Activated CD4-positive, alpha-beta T cell treated with anti-CD3 and anti-CD28 coated beads, Interleukin-2, amount 50 U/mL, for 24 hours (primary cell): ENCODE measurements around the gene PRKCQ.
A peak's percentile ranks its signal among the peaks of the same experiment; 100 is the strongest.

Experiments
- DNase-seq, 2 donors: peaks; one replicate each; pipeline ENCODE4 v3.0.0-alpha.2; 2020; ENCODE audit warnings: low read depth in 1 of 2, low spot score in 1 of 2

The PRKCQ gene

DNA sequence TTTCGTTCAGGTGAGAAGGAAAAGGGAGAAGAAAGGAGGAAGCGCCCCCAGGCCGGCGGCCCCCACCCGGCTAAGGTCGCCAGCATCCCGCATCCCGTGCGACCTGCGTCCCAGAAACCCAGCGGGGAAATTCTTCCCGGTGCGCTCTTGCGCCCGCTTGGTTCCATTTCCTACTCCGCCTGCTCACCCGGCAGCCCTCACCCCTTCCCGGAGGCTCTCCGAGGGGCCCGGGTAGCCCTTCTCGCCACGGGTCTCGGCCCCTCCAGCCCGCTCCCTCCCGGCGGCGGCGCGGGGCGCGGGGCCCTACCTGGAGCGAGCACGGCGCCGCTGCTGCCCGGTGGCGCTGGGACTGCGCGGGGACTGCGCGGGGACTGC is at the start of gene PRKCQ:
Gene PRKCQ, minus strand, starts transcription at position 373 of the 375 bp plus-strand sequence. CDS start 65,141 bp downstream, outside the sequence.
- no peak for DNase-seq

DNA sequence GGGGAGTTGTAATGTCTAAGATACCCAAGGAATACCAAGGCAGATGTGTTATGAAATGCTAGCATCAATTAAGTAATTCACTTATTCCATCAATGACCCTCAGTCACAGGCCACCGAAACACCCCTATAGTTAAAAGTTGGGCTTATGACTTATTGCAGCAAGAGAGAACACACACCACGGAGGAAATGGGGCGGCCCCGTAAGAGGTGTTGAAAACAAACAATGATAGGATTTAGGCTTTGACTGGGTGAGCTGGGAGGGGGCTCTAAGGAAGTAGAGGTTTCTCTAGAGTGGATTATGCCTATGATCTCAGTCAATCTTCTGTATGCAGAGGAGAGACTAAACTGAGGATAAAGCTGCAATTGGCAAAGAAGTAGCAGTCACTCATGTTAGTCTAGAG is 45.4 kb upstream of the PRKCQ start:
- DNase-seq = no peak

DNA sequence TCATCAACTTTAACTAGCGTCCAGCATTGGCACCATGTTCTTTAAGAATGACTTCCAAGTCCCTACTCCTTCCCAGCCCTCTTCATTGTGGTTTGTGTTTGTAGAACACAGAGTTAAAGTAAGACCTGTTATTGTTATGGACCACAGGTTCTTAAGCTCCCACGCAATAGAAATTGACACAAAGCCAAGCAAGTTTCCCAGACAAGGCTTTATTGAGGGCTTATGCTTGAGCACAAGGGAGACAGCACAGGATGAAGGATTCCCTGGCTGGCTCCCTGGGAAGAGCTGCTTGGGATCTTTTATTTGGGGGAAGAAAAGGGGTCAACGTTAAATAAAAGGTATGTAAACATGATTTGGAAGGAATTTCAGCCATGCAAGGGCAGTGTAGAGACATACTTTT is 44.3 kb upstream of the PRKCQ start:
- no peak for DNase-seq

DNA sequence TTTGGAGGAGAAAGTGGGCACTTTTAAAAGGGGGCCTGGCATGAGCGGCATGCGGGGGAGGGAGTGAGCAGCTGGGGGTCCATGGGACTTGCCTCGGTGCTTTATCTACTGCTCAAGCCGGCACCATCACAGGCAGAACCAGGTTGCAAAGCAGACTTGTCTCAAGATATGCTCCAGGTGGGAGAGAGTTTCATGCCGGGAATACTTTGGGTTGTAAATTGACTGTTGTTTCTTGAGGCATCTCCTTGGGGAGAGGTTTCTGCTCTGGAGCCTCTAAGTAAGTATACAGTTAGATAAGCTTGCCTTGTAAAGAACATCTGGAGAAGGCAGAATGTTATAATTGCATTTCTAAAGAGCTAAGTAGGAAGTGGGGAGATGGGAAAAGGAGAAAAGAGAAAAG is 42.8 kb upstream of the PRKCQ start:
- no peak for DNase-seq

DNA sequence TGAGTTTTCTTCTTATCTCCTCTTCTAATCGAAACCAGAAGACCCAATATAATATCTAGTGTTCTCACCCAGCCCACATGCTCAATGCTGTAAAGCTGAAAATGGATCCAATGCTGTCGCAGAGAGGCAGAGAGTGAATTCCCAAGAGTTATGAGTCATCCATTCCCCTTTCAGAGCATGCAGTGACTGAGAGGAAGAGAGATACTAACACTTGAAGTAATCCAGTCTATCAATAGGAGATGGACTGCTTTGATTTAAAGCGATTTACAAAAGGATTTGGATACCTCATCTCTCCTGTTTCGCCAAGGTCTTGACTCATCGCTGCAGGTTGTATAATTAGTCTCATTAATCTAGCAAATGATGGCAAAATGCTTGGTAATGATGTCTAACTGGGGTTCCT is 41.5 kb upstream of the PRKCQ start:
- no peak for DNase-seq

DNA sequence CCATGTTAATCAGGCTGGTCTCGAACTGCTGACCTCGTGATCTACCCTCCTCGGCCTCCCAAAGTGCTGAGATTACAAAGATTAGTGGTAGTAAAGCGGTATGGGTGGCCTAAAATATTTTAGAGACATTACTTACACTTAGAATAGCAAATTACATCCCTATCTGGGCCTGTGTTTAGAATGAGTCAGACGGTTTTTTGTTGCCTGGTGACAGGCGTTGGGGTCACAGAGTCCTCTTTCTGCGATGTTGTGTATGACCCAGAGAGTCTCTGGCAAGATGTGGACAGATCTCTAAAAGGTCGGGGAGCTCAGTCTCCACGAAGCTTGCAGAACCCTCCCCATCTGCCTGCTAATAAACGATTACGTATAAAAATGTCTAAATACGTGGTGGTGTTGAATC is 39.6 kb upstream of the PRKCQ start:
- no peak for DNase-seq

DNA sequence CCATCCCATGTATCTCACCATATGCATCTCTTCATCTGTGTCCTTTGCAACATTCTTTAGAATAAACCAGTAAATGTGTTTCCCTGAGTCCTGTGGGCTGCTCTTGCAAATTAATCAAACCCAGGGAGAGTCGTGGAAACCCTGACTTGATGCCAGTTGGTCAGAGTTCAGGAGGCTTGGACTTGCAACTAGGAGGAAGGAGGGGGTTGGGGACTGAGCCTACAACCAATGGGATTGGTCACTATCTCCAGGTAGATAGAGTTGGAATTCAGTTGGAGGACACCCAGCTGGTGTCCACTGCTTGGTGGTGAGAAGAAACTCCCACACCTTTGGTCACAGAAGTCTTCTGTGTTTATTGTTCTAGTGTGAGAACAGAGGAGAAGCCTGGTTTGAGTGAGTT is 38.3 kb upstream of the PRKCQ start:
- DNase-seq = no peak

DNA sequence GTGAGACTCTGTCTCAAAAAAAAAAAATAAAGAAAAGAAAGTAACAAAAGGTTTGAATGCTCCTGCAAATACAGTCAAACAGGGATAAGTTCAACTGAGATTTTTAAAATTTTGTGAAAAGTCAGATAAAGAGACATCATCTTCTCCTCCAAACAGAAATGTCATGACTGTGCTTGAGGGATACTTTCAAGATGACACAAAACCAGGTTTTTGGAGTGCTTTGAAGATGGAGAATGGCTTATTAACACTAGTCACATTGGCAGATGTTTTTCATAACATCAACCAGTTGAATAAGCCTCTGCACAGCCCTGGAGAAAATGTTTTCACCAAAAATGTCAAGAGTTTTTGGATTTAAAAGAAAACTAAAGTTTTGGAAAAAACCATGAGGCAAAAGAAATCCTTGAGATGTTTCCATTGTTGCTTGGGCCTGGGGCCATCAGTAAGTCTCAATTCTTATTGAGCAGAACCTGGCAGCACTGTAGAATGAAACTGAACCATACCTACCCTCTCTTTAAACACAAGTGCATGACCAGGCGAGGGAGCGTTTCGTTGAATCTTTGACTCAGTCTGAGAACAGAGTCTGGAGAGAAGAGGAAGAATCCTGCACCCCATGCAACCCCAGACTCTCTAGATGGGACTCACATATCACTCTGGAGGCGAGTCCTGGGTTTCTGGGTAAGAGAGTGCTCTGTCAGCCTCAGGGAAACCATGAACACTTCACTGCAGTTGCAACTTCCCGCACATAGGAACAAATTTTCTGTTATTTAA is 37.4 kb upstream of the PRKCQ start:
- no peak for DNase-seq

DNA sequence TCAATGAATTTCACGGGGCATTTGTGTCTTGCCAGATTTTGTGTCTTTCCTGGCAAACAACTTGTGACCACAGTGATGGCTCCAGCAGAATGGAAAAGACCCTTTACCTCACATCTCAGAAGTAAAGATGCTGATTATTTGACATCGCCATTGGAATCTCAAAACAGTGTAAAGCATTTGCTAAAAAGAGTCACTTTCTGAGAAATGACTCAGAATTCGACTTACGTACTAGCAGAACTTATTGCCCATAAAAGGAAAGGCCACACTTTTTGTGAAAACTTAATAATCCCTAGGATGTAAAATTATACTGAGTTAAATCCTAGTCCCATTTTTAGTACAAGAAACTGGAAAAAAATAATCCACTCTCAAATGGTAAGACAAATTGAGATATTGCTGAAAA is 35.9 kb upstream of the PRKCQ start:
- DNase-seq = no peak

DNA sequence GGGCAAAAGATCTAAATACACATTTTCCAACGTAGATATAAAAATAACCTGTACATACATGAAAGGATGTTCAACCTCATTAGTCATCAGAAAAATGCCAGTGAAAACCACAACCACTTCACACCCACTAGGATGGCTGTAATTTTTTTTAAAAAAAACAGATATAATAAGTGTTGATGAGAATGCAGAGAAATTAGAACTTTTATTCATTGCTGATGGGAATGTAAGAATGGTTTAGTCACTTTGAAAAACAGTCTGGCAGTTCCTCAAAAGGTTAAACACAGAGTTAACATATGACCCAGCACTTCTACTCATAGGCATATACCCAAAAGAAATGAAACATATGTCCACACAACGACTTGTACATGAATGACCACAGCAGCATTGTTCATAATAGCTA is 32.3 kb upstream of the PRKCQ start:
- no peak for DNase-seq

DNA sequence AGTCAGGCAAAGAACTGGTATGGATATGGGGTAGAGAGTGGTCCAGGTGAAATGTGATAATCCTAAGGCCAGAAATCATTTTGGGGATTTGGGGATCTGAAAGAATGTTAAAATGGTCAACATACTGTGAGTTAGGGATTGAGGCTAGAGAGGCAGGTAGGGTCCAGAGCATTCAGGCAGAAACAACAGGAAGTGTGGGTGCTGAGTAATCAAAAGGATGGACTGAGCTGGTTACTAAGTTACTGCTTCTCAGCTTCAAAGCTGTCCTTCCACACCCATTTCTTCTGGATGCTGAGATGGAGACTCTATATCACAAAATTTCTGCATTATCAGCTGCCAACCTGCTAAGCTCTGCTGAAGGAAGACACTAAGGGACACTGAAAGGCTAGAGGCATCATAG is 30.6 kb upstream of the PRKCQ start:
- no peak for DNase-seq

DNA sequence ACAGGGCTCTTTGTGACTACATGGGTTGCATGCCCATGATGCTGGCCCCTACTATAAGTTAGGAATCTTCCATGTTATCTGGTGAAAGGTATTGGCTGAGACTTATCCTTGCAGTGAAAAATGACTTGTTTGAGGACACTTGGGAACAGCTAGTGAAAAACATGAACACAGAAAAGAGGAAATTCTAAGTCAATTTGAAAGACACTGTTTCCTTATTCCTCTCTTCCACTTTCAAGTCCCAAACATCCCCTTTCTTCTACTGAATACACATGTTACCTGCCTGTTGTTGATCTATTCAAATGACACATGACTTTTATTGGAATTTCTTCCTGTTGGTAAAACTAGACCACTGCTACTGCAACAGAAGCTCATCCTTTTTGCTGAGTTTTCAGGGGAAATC is 29.5 kb upstream of the PRKCQ start:
- no peak for DNase-seq

DNA sequence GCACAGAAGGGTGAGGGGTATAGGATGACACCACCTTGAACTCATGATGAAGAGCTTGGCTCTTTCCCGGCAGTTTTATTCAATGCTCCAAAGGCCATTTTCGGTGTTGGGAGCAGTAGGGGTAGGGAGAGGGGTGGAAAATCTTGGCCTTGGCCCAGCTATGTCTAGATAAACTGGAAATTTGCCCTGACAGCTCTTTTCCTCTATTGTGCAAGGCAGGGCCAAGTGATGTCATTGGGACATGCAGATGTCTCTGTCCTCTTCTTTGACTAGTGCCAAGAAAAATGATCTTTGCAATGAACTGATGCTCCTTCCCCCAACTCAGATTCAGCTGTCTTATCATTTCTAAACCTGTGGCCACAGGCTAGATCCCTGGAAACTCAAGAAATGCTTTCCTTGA is 27.7 kb upstream of the PRKCQ start:
- DNase-seq = no peak

DNA sequence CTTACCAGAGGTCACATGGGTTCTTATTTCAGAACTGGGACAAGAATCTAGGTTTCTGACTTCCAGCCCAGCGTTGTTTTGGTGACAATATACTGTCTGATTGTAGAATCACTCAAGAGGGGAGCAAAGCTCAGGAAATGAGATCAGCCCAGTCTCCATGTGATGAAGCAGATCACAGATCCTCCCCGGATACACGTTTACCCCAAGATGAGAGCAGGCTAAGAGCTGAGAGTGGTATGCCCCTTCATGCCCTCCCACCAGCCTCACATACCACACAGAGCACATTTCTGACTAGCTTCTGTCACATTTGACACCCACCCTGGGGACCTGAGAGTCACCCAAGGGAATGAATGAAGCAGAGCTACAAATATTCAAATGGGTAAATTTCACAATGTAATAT is 27.1 kb upstream of the PRKCQ start:
- DNase-seq = peak in 1 of 2 donors; percentile 58

DNA sequence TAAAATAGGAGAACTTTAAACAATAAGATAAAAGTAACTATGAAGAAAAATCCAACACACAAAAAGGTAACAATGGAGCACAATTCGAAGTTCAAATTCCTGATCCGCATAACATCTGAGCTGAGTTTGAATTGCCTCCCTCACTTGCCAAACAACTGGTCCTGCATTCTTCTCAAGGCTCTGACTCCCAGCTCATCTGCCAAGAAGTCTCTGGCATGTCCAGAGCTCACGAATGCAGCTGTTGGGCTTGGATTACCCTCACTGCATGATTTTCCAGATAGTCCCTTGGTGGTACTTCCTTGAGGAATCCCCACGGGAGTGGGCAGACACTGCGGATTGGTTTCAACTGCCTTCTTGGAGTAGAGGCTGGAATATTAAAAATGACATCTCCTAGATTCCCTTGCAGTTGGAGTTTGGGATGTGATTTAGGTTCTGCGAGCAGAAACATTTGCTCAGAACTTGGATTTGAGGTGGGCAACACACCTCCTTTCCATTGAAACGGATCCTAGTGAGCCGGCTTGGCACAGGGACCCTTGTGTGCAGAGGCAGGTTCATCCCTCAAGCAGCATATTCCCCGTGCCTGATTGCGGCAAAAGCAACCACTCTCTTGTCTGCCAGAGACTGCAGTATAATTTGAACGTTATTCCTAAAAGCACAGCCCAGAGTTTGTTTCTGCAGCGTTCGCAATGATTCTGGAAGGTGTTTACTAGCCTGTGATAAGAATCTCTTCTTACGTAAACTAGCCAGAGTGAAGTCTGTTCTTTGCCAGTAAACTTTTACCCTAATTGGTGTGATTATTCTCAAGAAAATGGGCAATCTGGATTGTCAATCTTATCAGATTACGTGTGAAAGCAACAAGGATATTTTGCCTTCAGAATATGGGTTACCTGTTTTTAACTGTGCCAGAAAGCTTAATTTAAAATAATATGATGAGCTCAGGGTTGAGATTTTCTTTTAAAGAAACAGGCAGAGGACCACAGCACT is 23.4 kb upstream of the PRKCQ start:
- DNase-seq = no peak

DNA sequence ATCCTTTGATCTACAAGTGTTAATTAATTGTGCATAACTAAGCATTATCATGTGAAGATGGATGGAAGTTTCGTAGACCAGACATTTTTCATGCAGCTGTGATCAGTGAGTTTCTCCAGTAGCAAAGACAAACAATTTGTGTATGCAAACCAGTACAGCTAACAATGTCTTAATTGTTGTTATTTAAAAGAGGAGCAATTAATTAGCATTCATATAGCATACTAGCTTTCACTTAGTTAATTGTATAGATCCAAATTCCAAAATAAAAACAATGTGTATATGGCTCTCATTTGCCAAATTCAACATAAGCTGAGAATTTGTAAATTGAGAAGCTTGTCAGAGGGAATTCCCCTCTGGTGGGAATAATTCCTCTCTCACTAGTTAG is 22.6 kb upstream of the PRKCQ start:
- no peak for DNase-seq

DNA sequence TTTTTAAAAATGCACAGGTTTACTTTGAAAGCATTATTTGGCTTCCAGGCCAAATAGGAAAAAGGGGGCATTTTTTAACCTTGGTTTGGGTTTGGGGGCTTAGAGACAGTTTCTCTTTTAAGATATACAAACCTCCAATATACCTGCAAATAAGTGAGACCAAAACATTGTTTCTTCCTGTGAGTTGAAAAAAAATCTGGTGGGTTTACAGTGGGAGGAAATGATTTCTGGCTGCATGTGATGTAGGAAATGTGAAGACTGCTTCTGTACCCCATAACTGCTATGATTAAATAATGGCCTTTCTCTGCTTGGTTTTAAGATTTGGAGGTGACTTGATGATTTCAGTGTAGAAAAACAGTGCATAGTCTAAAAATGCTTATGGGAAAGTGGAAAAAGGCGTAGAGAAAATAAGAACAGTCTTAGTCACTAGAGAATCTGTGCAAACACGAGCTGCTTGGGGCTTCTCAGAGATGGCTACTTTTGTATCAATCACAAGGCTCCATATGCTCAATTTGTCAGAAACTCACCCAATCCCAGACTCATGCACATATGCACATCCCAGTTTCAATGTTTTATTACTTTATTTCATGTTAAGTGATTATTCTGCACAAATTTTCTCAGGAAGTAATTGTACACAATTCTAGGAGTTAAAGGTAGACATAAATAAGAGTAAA is 22.1 kb upstream of the PRKCQ start:
- no peak for DNase-seq

DNA sequence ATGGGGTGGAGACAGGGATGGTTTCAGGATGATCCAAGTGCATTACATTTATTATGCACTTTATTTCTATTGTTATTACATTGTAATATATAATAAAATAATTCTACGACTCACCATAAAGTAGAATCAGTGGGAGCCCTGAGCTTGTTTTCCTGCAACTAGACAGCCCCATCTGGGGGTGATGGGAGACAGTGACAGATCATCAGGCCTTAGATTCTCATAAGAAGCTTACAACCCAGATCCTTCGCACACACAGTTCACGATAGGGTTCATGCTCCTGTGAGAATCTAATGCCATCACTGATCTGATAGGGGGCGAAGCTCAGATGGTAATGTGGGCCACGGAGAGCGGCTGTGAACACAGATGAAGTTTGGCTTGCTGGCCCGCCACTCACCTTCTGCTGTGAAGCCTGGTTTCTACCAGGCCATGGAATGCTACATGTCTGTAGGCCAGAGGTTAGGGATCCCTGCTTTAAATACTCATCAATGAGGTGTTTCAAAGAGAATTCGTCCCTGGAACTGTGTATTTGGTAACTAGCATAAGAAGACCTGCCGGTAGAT is 21.2 kb upstream of the PRKCQ start:
- DNase-seq = no peak

DNA sequence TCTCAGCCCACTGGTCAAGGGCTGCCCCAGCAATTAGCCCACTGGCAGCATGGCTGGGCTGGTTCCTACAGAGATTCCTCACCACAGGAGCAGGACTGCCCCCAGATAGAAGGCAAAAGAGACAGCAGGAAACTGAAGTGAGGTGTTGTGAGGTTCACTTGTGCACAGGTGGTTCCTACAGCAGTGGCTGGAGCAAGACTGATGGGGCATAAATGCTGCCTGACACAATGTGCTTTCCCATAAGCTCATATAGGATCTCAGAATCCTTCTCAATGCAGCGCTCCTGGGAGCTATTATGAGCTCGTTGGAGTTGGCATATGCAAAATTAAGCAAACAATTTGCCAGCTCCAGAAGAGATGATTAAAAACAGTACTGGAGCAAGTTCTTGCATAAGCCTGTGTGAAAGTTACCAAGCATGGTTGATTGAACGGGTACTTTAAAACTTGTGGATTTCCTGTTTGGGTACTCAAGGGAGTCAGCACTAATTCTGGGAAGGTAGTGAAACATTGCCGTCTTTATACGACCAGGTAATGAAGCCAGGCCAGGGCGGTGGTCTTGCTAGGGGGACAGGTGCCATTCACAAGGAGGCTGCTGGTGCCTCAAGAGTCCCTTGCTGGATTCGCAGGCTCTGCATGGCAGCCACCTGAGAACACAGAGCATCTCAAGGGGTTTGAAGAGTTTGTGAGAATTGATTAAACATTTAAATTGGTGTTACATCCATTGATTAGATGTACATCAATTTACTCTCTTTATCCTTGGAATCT is 20.3 kb upstream of the PRKCQ start:
- DNase-seq = no peak

DNA sequence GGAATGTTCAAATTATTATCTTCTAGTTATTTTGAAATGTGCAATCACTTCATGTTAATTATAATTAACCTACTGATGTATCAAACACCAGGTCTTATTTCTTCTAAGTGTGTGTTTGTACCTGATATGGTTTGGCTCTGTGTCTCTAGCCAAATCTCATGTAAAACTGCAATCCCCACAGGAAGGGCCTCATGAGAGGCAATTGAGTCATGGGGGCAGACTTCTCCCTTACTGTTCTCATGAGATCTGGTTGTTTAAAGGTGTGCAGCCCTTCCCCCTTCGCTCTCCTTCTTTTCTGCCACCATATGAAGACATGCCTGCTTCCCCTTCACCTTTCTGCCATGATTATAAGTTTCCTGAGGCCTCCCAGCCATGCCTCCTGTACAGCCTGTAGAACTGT is 18.6 kb upstream of the PRKCQ start:
- no peak for DNase-seq

DNA sequence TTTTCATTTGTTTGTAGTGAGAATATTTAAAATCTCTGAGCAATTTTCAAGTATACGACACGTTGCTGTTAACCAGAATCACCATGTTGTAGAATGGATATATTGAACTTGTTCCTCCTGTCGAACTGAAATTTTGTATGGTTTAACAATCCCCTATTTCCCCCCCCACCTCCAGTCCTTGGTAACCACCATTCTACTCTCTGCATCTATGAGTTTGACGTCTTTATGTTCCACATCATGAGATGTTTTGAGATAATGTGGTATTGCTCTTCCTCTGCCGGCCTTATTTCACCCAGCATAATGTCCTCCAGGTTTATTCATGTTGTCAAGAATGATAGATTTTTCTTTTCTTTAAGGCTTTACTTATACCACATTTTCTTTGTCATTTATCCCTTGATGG is 17.4 kb upstream of the PRKCQ start:
- no peak for DNase-seq
